Spleen (tissue), 11 donors: Measurements from ENCODE around the gene SLC22A23. TPM values are rescaled to one million over a fixed set of nuclear protein-coding genes. Genes with fewer than 3 reads are reported as not detected.

Experiments
- DNase-seq: peaks from one replicate; pipeline ENCODE4 v3.0.0-alpha.2; 2020
- H3K27ac ChIP-seq, 8 donors: fragments of 200-600 bp; sonication (generic) in 7 of 8; 1 replicate in 4 of 8; 2 replicates in 4 of 8; pipeline versions ENCODE4 v1.5.0 to v1.8.0; 2016 to 2021; ENCODE audit warnings: inconsistent platforms in 4 of 8, mild to moderate bottlenecking in 4 of 8, moderate library complexity in 1 of 8
- H3K27me3 ChIP-seq, 7 donors: fragments of 200-600 bp; sonication (generic) in 6 of 7; replicated peaks in 1 of 7; 1 replicate in 4 of 7; 2 replicates in 3 of 7; pipeline versions ENCODE4 v1.5.0 to v1.8.0; 2016 to 2021; ENCODE audit warnings: inconsistent platforms in 3 of 7, mild to moderate bottlenecking in 1 of 7
- H3K36me3 ChIP-seq, 6 donors: fragments of 200-600 bp; sonication (generic) in 5 of 6; 1 replicate in 4 of 6; 2 replicates in 2 of 6; pipeline versions ENCODE4 v1.5.0 to v1.8.0; 2016 to 2021; ENCODE audit warnings: inconsistent platforms in 2 of 6
- H3K4me1 ChIP-seq, 6 donors: fragments of 200-600 bp; sonication (generic) in 5 of 6; 1 replicate in 3 of 6; 2 replicates in 3 of 6; pipeline versions ENCODE4 v1.5.0 to v1.8.0; 2016 to 2021; ENCODE audit warnings: inconsistent platforms in 3 of 6
- H3K4me3 ChIP-seq, 8 donors: fragments of 200-600 bp; sonication (generic) in 7 of 8; 1 replicate in 4 of 8; 2 replicates in 4 of 8; pipeline versions ENCODE4 v1.5.0 to v1.8.0; 2016 to 2021; ENCODE audit warnings: inconsistent platforms in 4 of 8, mild to moderate bottlenecking in 4 of 8, moderate library complexity in 2 of 8
- H3K9me3 ChIP-seq, 8 donors: fragments of 200-600 bp; sonication (generic) in 7 of 8; 1 replicate in 4 of 8; 2 replicates in 4 of 8; pipeline versions ENCODE4 v1.5.0 to v1.8.0; 2016 to 2021; ENCODE audit warnings: inconsistent platforms in 4 of 8
- CTCF ChIP-seq, 11 experiments: fragments of 200-600 bp in 7 of 11; fragments of 450-650 bp in 4 of 11; sonication (generic) in 4 of 11; IDR thresholded peaks in 8 of 11; conservative IDR thresholded peaks in 3 of 11; 1 replicate in 7 of 11; 2 replicates in 4 of 11; pipeline versions ENCODE4 v1.4.0 to v1.8.0; 2016 to 2021; ENCODE audit warnings: antibody characterized with exemption in 11 of 11, inconsistent platforms in 4 of 11, mild to moderate bottlenecking in 1 of 11
- POLR2A ChIP-seq, 3 donors: fragments of 450-650 bp; IDR thresholded peaks; one replicate each; pipeline ENCODE4 v1.5.1; 2017; ENCODE audit warnings: antibody characterized with exemption in 3 of 3, mild to moderate bottlenecking in 1 of 3
- POLR2AphosphoS5 ChIP-seq, 3 donors: sonication (generic); formaldehyde crosslinking; IDR thresholded peaks; one replicate each; pipeline ENCODE4 v1.5.1; 2017; ENCODE audit warnings: antibody characterized with exemption in 3 of 3
- WGBS, 5 donors: extraction: QIAGEN DNeasy Blood & Tissue Kit in 3 of 5; methylation state at CpG; one replicate each; pipeline versions ENCODE4 v1.1.5 to v1.1.7; 2013 to 2018; 5-methylcytosine and 5-hydroxymethylcytosine counted together
- intact Hi-C: fragments of 100-400 bp; cut with DNase I; formaldehyde crosslinking; loops from one replicate; pipeline ENCODE4 v1.15.0; 2023; ENCODE audit warnings: low total_unique reads
- polyA plus RNA-seq, 3 donors: library from polyadenylated mRNA; stranded (reverse); fragments of 200-250 nt; gene quantifications; one replicate each; pipeline ENCODE4 v1.2.1, GENCODE V29; 2013
- total RNA-seq, 7 donors: library from RNA; depleted of rRNA in 3 of 7; stranded (reverse); fragments of >200 nt in 3 of 7; fragmentation: NEBNext Ultra II Directional in 4 of 7; extraction: Animal tissue kit (Norgen Biotek cat#: 25700) in 4 of 7; gene quantifications; one replicate each; pipeline versions ENCODE4 v1.1.0 to v1.2.1, GENCODE V29; 2016 to 2021
- donor health status: healthy with polysubstance abuse.
- donor health status: DM: no; HTN: no; CAD: no; lungs with moderate emphysema.
- donor health status: DM: no; HTN: no; CAD: no.
- donor health status: Bipolar disorder and iron deficiency.
- donor health status: healthy.
- donor health status: DM: no; HTN: no; CAD: no.
- donor health status: DM: yes; HTN: yes; CAD: no.

The SLC22A23 gene
- total and polyA plus RNA-seq, 10 donors = 1.9 to 22.6 (median 18.3) TPM

GRCh38 chr6:3351829-3352524 lies 104.9 kb downstream of the SLC22A23 start:
- Histone ChIP-seq H3K36me3 (no peaks in the 10 kb centered on the region), H3K4me3 (no peak overlapping the region), H3K27ac (no peak overlapping the region), H3K27me3 (no peaks in the 10 kb centered on the region), H3K9me3 (no peaks in the 10 kb centered on the region), H3K4me1 (peaks cover 6 to 48% (median 35%) of the 10 kb centered on the region in 6 donors)
- DNase-seq = no peak
- intact Hi-C loops = no loop called here
- TF ChIP-seq POLR2AphosphoS5 (IDR thresholded peaks at IDR 0.05) = no peak
- WGBS, 5 donors = 87 to 96% (median 93%) methylated on average over 9 of the region's 9 CpGs

DNA sequence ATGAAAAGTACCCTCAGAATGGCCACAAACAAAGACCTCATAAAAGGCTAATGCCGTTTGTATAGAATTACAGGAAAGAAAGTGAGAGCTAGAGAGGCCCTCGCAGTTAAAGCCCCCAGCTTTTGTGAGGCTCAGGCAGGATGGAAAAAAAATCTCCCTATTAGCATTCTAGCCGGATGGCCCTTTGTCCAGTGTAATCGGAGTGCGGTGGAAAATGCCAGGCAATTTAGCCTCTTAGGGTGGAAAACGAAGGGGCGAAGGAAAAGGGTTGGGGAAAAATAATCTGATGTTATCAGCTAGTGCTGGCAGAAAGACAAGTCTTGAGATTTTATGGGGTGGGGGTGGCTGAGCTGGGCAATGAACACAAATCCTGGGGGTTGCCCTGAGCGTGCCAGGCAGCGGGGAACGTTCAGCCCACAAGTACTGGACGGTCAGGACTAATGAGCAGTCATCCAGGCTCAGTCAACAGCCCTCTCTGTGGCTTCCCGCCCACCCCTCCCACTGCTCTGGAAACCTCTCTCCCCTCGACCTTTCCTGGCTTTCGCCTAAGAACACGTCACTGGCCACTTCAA lies 105.7 kb downstream of the SLC22A23 start:
- Histone ChIP-seq H3K27me3 (no peaks in the 10 kb centered on the region), H3K27ac (peak overlapping the region in 4 of 8 donors; percentile 19 to 55 (median 42)), H3K36me3 (no peaks in the 10 kb centered on the region), H3K4me1 (peaks cover 2 to 45% (median 28%) of the 10 kb centered on the region in 6 donors), H3K4me3 (no peak overlapping the region), H3K9me3 (no peaks in the 10 kb centered on the region)
- intact Hi-C loops = no loop called here
- WGBS, 5 donors = 60 to 72% (median 69%) methylated on average over 15 of the region's 15 CpGs
- TF ChIP-seq POLR2A (IDR thresholded peaks at IDR 0.05) (no peak), POLR2AphosphoS5 (IDR thresholded peaks at IDR 0.05) (peak in 1 of 3 donors; percentile 16)
- DNase-seq = no peak

- no peaks in the 10 kb centered on the region for H3K9me3 ChIP-seq
- no peak for TF ChIP-seq POLR2A (IDR thresholded peaks at IDR 0.05)
- TF ChIP-seq CTCF (IDR thresholded peaks at IDR 0.05 in 8 of 11, conservative IDR thresholded peaks at IDR 0.05 in 3 of 11) = no peak
- TF ChIP-seq POLR2AphosphoS5 (IDR thresholded peaks at IDR 0.05) = no peak
- H3K36me3 ChIP-seq = no peaks in the 10 kb centered on the region
- intact Hi-C loops = no loop called here
- no peak overlapping the region for H3K4me3 ChIP-seq
- H3K27ac ChIP-seq = peak overlapping the region in 4 of 8 donors; percentile 19 to 55 (median 42)
- peaks cover 6 to 48% (median 27%) of the 10 kb centered on the region in 6 donors for H3K4me1 ChIP-seq
- no peak for DNase-seq
- no peaks in the 10 kb centered on the region for H3K27me3 ChIP-seq
- 63 to 80% (median 78%) methylated on average over 8 of the region's 8 CpGs for WGBS, 5 donors
These were observed 106.5 kb downstream of the SLC22A23 start for GRCh38 chr6:3350252-3350796.

DNA sequence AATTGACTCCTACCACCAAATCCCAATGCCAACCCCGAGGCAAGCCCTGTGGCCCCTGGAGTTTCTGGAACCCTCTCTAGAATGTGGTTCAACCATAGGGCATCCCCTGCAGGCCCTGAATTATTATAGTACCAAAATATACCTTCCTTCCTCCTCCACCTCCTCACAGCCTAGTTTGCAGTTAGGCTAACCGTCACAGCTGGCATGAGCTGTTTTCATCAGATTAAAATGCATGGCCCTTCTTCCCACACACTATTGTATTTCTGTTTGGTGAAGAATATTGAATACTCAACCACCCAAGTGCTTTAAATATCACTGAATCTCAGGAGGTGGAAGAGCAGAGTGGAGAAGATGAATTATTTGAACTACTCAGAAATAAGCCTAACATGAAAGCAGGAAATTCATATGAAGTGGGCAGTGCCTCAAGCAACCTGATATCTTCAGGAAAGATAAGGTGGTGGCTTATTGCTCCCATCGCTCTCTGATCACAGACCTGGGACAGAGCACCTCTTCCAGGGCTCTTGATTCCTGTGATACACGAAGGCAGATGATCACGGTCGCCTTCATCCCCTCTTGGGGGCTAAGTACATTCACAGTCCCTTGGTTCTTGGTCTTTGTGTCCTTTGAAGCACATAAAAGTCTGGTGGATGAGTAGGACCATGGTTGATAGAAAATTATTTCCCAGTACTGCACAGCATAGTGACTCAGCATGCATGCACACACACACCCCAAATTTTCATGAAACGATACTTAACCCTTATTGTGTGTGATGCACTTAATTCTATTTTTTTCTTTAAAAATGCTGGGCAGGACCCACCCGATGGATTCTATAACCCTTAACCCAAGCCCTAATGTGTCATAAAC lies 107.2 kb downstream of the SLC22A23 start:
- DNase-seq = no peak

More for the DNA sequence above, 107.2 kb downstream of the SLC22A23 start:
- Histone ChIP-seq H3K36me3 (no peaks in the 10 kb centered on the region), H3K27me3 (no peaks in the 10 kb centered on the region), H3K9me3 (no peaks in the 10 kb centered on the region), H3K27ac (peak overlapping the region in 1 of 8 donors; percentile 9), H3K4me3 (no peak overlapping the region), H3K4me1 (peaks cover under 1 to 41% (median 22%) of the 10 kb centered on the region in 6 donors)
- TF ChIP-seq CTCF (IDR thresholded peaks at IDR 0.05 in 8 of 11, conservative IDR thresholded peaks at IDR 0.05 in 3 of 11) = no peak
- TF ChIP-seq POLR2A (IDR thresholded peaks at IDR 0.05) = no peak
- TF ChIP-seq POLR2AphosphoS5 (IDR thresholded peaks at IDR 0.05) = no peak
- WGBS, 5 donors = 74 to 82% (median 78%) methylated on average over 8 of the region's 8 CpGs
- intact Hi-C loops = no loop called here
